Calu3 (cell line): Measurements from ENCODE around the gene SPHK2. TPM values are rescaled to one million over a fixed set of nuclear protein-coding genes. Genes with fewer than 3 reads are reported as not detected.

Experiments
- BruUV-seq: library from RNA; stranded (reverse); fragments of 400-500 nt; replicated peaks from 2 replicates; lab custom pipeline; 2021; lab: Mats Ljungman, UMichigan
- CTCF ChIA-PET: fragments of 300-600 bp; sonication (Branson Sonifier 250); formaldehyde crosslinking; loops from one replicate; lab custom pipeline; 2022; ENCODE audit warnings: antibody characterized with exemption; lab: Charles Lee
- DNase-seq: peaks from one replicate; pipeline ENCODE4 v3.0.0; 2022
- H3K27ac Mint-ChIP-seq: one replicate; pipeline ENCODE4 v1.8.0; 2022; ENCODE audit warnings: mixed read lengths; ENCODE audit not compliant: unreplicated experiment
- H3K27me3 Mint-ChIP-seq: one replicate; pipeline ENCODE4 v1.8.0; 2022; ENCODE audit warnings: mixed read lengths; ENCODE audit not compliant: unreplicated experiment
- H3K36me3 Mint-ChIP-seq: one replicate; pipeline ENCODE4 v1.8.0; 2022; ENCODE audit warnings: mild to moderate bottlenecking, moderate library complexity, mixed read lengths; ENCODE audit not compliant: insufficient read depth, unreplicated experiment
- H3K4me1 Mint-ChIP-seq: one replicate; pipeline ENCODE4 v1.8.0; 2022; ENCODE audit warnings: mild to moderate bottlenecking, low read depth, mixed read lengths; ENCODE audit not compliant: unreplicated experiment
- H3K4me3 Mint-ChIP-seq: one replicate; pipeline ENCODE4 v1.8.0; 2022; ENCODE audit warnings: mild to moderate bottlenecking, low read depth, moderate library complexity, mixed read lengths; ENCODE audit not compliant: unreplicated experiment
- H3K9me3 Mint-ChIP-seq: one replicate; pipeline ENCODE4 v1.8.0; 2022; ENCODE audit warnings: low read depth, mixed read lengths; ENCODE audit not compliant: unreplicated experiment
- intact Hi-C: fragments of 100-400 bp; cut with micrococcal nuclease; formaldehyde crosslinking; loops from one replicate; pipeline ENCODE4 v1.10.0; 2022; ENCODE audit not compliant: unreplicated experiment
- total RNA-seq: library from RNA; stranded (reverse); gene quantifications from 2 replicates; pipeline ENCODE4 v1.2.3, GENCODE V29; 2022
- TF ChIP-seq, protein P1 (sequence below): fragments of 200-600 bp; IDR thresholded peaks from one replicate; pipeline ENCODE4 v1.8.0; 2022; ENCODE audit warnings: antibody characterized with exemption; ENCODE audit not compliant: unreplicated experiment

Gene SPHK2
- total RNA-seq, 1 experiment from 2014 or later = 24.2 TPM

DNA sequence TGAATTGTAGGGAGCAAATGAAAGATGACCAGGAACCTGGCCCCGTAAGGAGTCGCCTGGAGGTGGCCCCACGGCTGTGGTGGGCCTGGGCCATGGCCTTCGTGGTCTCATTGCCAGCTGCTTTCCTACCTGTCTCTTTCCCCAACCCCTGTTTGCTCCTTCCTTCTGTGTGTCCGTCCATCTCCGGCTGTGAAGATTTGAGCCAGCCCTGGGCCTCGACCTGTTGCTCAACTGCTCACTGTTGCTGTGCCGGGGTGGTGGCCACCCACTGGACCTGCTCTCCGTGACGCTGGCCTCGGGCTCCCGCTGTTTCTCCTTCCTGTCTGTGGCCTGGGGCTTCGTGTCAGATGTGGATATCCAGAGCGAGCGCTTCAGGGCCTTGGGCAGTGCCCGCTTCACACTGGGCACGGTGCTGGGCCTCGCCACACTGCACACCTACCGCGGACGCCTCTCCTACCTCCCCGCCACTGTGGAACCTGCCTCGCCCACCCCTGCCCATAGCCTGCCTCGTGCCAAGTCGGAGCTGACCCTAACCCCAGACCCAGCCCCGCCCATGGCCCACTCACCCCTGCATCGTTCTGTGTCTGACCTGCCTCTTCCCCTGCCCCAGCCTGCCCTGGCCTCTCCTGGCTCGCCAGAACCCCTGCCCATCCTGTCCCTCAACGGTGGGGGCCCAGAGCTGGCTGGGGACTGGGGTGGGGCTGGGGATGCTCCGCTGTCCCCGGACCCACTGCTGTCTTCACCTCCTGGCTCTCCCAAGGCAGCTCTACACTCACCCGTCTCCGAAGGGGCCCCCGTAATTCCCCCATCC, 9.4 kb downstream of the SPHK2 start:
- no peak overlapping the region for H3K27ac Mint-ChIP-seq
- H3K27me3 Mint-ChIP-seq = no peaks in the 10 kb centered on the region
- CTCF ChIA-PET = no interaction called here
- peaks cover 31% of the 10 kb centered on the region for H3K4me1 Mint-ChIP-seq
- TF ChIP-seq, protein P1, sequence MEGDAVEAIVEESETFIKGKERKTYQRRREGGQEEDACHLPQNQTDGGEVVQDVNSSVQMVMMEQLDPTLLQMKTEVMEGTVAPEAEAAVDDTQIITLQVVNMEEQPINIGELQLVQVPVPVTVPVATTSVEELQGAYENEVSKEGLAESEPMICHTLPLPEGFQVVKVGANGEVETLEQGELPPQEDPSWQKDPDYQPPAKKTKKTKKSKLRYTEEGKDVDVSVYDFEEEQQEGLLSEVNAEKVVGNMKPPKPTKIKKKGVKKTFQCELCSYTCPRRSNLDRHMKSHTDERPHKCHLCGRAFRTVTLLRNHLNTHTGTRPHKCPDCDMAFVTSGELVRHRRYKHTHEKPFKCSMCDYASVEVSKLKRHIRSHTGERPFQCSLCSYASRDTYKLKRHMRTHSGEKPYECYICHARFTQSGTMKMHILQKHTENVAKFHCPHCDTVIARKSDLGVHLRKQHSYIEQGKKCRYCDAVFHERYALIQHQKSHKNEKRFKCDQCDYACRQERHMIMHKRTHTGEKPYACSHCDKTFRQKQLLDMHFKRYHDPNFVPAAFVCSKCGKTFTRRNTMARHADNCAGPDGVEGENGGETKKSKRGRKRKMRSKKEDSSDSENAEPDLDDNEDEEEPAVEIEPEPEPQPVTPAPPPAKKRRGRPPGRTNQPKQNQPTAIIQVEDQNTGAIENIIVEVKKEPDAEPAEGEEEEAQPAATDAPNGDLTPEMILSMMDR = no peak
- H3K36me3 Mint-ChIP-seq = peaks cover 36% of the 10 kb centered on the region
- H3K9me3 Mint-ChIP-seq = no peaks in the 10 kb centered on the region
- peak overlapping the region; percentile 15 for H3K4me3 Mint-ChIP-seq
- intact Hi-C loops = no loop called here
- DNase-seq = no peak
- no TSS peak for BruUV-seq

DNA sequence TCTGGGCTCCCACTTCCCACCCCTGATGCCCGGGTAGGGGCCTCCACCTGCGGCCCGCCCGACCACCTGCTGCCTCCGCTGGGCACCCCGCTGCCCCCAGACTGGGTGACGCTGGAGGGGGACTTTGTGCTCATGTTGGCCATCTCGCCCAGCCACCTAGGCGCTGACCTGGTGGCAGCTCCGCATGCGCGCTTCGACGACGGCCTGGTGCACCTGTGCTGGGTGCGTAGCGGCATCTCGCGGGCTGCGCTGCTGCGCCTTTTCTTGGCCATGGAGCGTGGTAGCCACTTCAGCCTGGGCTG, 9.9 kb downstream of the SPHK2 start:
- intact Hi-C loops = no loop called here
- BruUV-seq = no TSS peak
- H3K27ac Mint-ChIP-seq = no peak overlapping the region
- no peaks in the 10 kb centered on the region for H3K27me3 Mint-ChIP-seq
- peaks cover 29% of the 10 kb centered on the region for H3K4me1 Mint-ChIP-seq
- peaks cover 36% of the 10 kb centered on the region for H3K36me3 Mint-ChIP-seq
- DNase-seq = no peak
- H3K9me3 Mint-ChIP-seq = no peaks in the 10 kb centered on the region
- CTCF ChIA-PET = no interaction called here
- no peak overlapping the region for H3K4me3 Mint-ChIP-seq
- TF ChIP-seq, protein P1 = no peak

DNA sequence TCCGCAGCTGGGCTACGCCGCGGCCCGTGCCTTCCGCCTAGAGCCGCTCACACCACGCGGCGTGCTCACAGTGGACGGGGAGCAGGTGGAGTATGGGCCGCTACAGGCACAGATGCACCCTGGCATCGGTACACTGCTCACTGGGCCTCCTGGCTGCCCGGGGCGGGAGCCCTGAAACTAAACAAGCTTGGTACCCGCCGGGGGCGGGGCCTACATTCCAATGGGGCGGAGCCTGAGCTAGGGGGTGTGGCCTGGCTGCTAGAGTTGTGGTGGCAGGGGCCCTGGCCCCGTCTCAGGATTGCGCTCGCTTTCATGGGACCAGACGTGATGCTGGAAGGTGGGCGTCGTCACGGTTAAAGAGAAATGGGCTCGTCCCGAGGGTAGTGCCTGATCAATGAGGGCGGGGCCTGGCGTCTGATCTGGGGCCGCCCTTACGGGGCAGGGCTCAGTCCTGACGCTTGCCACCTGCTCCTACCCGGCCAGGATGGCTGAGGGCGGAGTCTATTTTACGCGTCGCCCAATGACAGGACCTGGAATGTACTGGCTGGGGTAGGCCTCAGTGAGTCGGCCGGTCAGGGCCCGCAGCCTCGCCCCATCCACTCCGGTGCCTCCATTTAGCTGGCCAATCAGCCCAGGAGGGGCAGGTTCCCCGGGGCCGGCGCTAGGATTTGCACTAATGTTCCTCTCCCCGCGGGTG, 10.4 kb downstream of the SPHK2 start:
- H3K4me3 Mint-ChIP-seq = no peak overlapping the region
- H3K27me3 Mint-ChIP-seq = no peaks in the 10 kb centered on the region
- intact Hi-C loops = no loop called here
- no peak for DNase-seq
- H3K4me1 Mint-ChIP-seq = peaks cover 28% of the 10 kb centered on the region
- H3K36me3 Mint-ChIP-seq = peaks cover 41% of the 10 kb centered on the region
- BruUV-seq = no TSS peak
- no peaks in the 10 kb centered on the region for H3K9me3 Mint-ChIP-seq
- TF ChIP-seq, protein P1 = no peak
- no peak overlapping the region for H3K27ac Mint-ChIP-seq
- CTCF ChIA-PET = no interaction called here

DNA sequence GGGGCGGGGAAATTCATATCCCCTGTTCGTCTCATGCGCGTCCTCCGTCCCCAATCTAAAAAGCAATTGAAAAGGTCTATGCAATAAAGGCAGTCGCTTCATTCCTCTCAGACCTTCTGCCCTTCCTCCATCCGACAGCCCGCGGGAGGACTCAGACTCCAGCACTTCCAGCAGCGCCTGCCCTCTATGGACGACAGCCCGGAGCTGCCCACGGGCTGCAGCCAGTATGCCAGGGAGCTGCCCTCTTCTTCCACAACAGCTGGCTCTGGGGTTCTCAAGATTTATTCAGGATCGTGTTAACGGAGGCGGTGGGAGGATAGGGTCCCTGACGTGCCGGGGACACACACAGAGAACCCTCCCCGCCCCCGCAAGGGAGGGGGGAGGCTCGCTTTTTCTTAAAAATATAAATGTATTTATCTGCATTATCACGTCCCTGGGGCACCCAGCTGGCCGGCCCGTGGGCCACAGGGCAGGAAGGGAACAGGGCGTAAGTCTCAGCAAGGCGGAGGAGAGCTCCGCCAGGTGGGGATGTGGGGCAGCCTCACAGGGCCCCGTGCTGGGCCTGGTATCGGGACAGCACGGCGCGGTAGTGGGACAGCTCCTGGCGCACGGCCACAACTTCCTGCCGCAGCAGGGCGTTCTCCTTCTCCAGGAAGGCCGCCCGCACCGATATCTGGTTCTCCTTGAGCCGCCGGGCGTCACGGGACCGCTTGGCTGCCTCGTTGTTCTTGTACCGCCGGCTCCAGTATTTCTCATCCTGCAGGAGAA, 11.2 kb downstream of the SPHK2 start:
- H3K9me3 Mint-ChIP-seq = no peaks in the 10 kb centered on the region
- H3K27me3 Mint-ChIP-seq = no peaks in the 10 kb centered on the region
- H3K4me3 Mint-ChIP-seq = no peak overlapping the region
- H3K4me1 Mint-ChIP-seq = peaks cover 21% of the 10 kb centered on the region
- CTCF ChIA-PET = interaction anchor here (1.5 kb wide), 1 partner anchor 15 kb away, joined by 3 read pairs; no protein-coding TSS in a partner anchor
- no peak overlapping the region for H3K27ac Mint-ChIP-seq
- TF ChIP-seq, protein P1 = no peak
- intact Hi-C loops = no loop called here
- DNase-seq = no peak
- peaks cover 45% of the 10 kb centered on the region for H3K36me3 Mint-ChIP-seq
- BruUV-seq = no TSS peak
